ENCODE data around the gene PPP1CB.

- TF ChIP-seq RNF2 (IDR thresholded peaks at IDR 0.05; ENCODE audit: borderline replicate concordance, low read depth) (no peak), EP300 (IDR thresholded peaks at IDR 0.05) (no peak), CTCF (IDR thresholded peaks at IDR 0.05) (no peak), JUN (IDR thresholded peaks at IDR 0.05) (no peak)
Measured at GRCh38 chr2:28782423-28782822, 30.8 kb downstream of the PPP1CB start.
